SK-N-SH (cell line): ENCODE measurements around the gene POLDIP3.

ENCODE experiments used
- CTCF ChIP-seq: fragments of 200-600 bp; sonication (generic); IDR thresholded peaks from 2 replicates; pipeline ENCODE4 v1.6.1; 2017; ENCODE audit warnings: antibody characterized with exemption, mild to moderate bottlenecking, moderate library complexity
- RFX5 ChIP-seq: IDR thresholded peaks from 2 replicates; pipeline ENCODE4 v1.6.1; 2012; ENCODE audit warnings: mild to moderate bottlenecking, improper control_type of control experiment, low read length
- TAF1 ChIP-seq: IDR thresholded peaks from 2 replicates; pipeline ENCODE4 v1.6.1; 2012; ENCODE audit warnings: low read depth, mild to moderate bottlenecking, low read length, moderate library complexity, borderline replicate concordance

- TF ChIP-seq CTCF (no peak), TAF1 (no peak), RFX5 (no peak)
These were observed 33.9 kb upstream of the POLDIP3 start for GRCh38 chr22:42648368-42649245.
